CD4-positive, CD25-positive, alpha-beta regulatory T cell (primary cell): ENCODE measurements around the gene EIF4EBP2. TPM values are rescaled to one million over a fixed set of nuclear protein-coding genes. Genes with fewer than 3 reads are reported as not detected.

Source experiments
- ATAC-seq, 2 donors: fragments of 150-1000 bp; cut with Tn5 transposase; one replicate each; pipeline ENCODE4 v1.10.0; 2021; ENCODE audit warnings: low read depth in 2 of 2, moderate number of reproducible peaks in 2 of 2, moderate library complexity in 1 of 2
- DNase-seq, 3 donors: peaks; one replicate each; pipeline versions ENCODE4 v3.0.0 to v3.0.0-alpha.2; 2012 to 2022; ENCODE audit warnings: mixed read lengths in 1 of 3
- H3K27ac ChIP-seq: one replicate; pipeline ENCODE4 v1.7.0; 2013; ENCODE audit warnings: mild to moderate bottlenecking, low read length; ENCODE audit not compliant: insufficient read depth, poor library complexity, severe bottlenecking
- H3K27me3 ChIP-seq: one replicate; pipeline ENCODE4 v1.7.0; 2013; ENCODE audit warnings: low read length; ENCODE audit not compliant: control insufficient read depth, insufficient read depth
- H3K36me3 ChIP-seq: one replicate; pipeline ENCODE4 v1.7.0; 2013; ENCODE audit warnings: mild to moderate bottlenecking, low read length, moderate library complexity; ENCODE audit not compliant: control insufficient read depth, insufficient read depth
- H3K4me1 ChIP-seq: 2 replicates; pipeline ENCODE4 v1.7.0; 2013; ENCODE audit warnings: mild to moderate bottlenecking, low read length; ENCODE audit not compliant: insufficient read depth, control insufficient read depth, poor library complexity, severe bottlenecking
- H3K4me3 ChIP-seq: one replicate; pipeline ENCODE4 v1.7.0; 2013; ENCODE audit warnings: low read depth, mild to moderate bottlenecking, low read length, moderate library complexity
- H3K9me3 ChIP-seq, 2 experiments: 1 replicate in 1 of 2; 2 replicates in 1 of 2; pipeline ENCODE4 v1.7.0; 2013; ENCODE audit warnings: low read length in 2 of 2, mild to moderate bottlenecking in 1 of 2, moderate library complexity in 1 of 2; ENCODE audit not compliant: control insufficient read depth in 2 of 2
- H3K27ac Mint-ChIP-seq, 3 donors: one replicate each; pipeline ENCODE4 v1.8.0; 2020 to 2022; ENCODE audit warnings: mild to moderate bottlenecking in 3 of 3, mixed read lengths in 3 of 3, moderate library complexity in 2 of 3
- H3K27me3 Mint-ChIP-seq: one replicate; pipeline ENCODE4 v1.8.0; 2022; ENCODE audit warnings: mild to moderate bottlenecking, mixed read lengths
- H3K36me3 Mint-ChIP-seq: one replicate; pipeline ENCODE4 v1.8.0; 2020; ENCODE audit warnings: mixed read lengths
- H3K4me1 Mint-ChIP-seq, 4 donors: one replicate each; pipeline ENCODE4 v1.8.0; 2020 to 2022; ENCODE audit warnings: mixed read lengths in 4 of 4, mild to moderate bottlenecking in 1 of 4
- H3K4me3 Mint-ChIP-seq, 4 donors: one replicate each; pipeline ENCODE4 v1.8.0; 2020 to 2022; ENCODE audit warnings: mild to moderate bottlenecking in 4 of 4, mixed read lengths in 4 of 4, moderate library complexity in 3 of 4
- H3K9me3 Mint-ChIP-seq, 7 donors: one replicate each; pipeline ENCODE4 v1.8.0; 2020 to 2022; ENCODE audit warnings: mixed read lengths in 7 of 7, mild to moderate bottlenecking in 3 of 7, moderate library complexity in 2 of 7
- polyA plus RNA-seq, 4 donors: library from polyadenylated mRNA; unstranded; fragments of 300-500 nt; fragmentation: Illumina TruSeq; gene quantifications; one replicate each; pipeline ENCODE4 v1.2.3, GENCODE V29; 2021
- total RNA-seq: library from RNA; stranded (reverse); gene quantifications from one replicate; pipeline ENCODE4 v1.2.3, GENCODE V29; 2022

Gene EIF4EBP2
- total RNA-seq = 53.1 TPM
- 10 to 100 TPM; 77.3 to 86.4 (median 85.1) TPM for polyA plus RNA-seq

GRCh38 chr10:70404036-70404786 is at the start of gene EIF4EBP2:
EIF4EBP2 (plus strand) TSS chr10:70404145; CDS start chr10:70404402, 257 bp downstream.
- Histone ChIP-seq H3K27me3 (no peaks in the 10 kb centered on the region), H3K4me1 (peaks cover 39% of the 10 kb centered on the region), H3K36me3 (no peaks in the 10 kb centered on the region), H3K4me3 (peak within 1 kb of the TSS; percentile 93), H3K9me3 (no peaks in the 10 kb centered on the region), H3K27ac (peak within 1 kb of the TSS; percentile 92)
- no peaks in the 10 kb centered on the region for H3K27me3 Mint-ChIP-seq
- peaks cover 15% of the 10 kb centered on the region for H3K36me3 Mint-ChIP-seq
- H3K27ac Mint-ChIP-seq = peak within 1 kb of the TSS; percentile 92 to 99 (median 96)
- H3K4me1 Mint-ChIP-seq = peaks cover 22 to 55% (median 36%) of the 10 kb centered on the region in 4 donors
- ATAC-seq = peak; percentile 96 to 97
- peak; percentile 97 to 98 (median 97) for DNase-seq
- peak within 1 kb of the TSS; percentile 91 to 99 (median 98) for H3K4me3 Mint-ChIP-seq
- H3K9me3 Mint-ChIP-seq = no peaks in the 10 kb centered on the region

GRCh38 chr10:70354556-70354955 is 49.4 kb upstream of the EIF4EBP2 start:
- Histone ChIP-seq H3K4me1 (peaks cover 11% of the 10 kb centered on the region), H3K9me3 (no peaks in the 10 kb centered on the region), H3K36me3 (no peaks in the 10 kb centered on the region), H3K27ac (no peak overlapping the region), H3K27me3 (no peaks in the 10 kb centered on the region), H3K4me3 (no peak overlapping the region)
- Mint-ChIP-seq H3K27ac (peak overlapping the region in 1 of 3 donors; percentile 85), H3K4me3 (no peak overlapping the region), H3K27me3 (no peaks in the 10 kb centered on the region), H3K9me3 (no peaks in the 10 kb centered on the region), H3K4me1 (peaks cover 7 to 13% (median 10%) of the 10 kb centered on the region in 4 donors), H3K36me3 (no peaks in the 10 kb centered on the region)
- ATAC-seq (no peak), DNase-seq (no peak)

- H3K27me3 ChIP-seq = no peaks in the 10 kb centered on the region
- no peaks in the 10 kb centered on the region for H3K36me3 ChIP-seq
- no peaks in the 10 kb centered on the region for H3K9me3 ChIP-seq
- peak overlapping the region; percentile 62 for H3K4me3 ChIP-seq
- Mint-ChIP-seq H3K4me1 (peaks cover 7 to 13% (median 10%) of the 10 kb centered on the region in 4 donors), H3K27ac (peak overlapping the region in 2 of 3 donors; percentile 83 to 85), H3K27me3 (no peaks in the 10 kb centered on the region), H3K9me3 (no peaks in the 10 kb centered on the region), H3K4me3 (peak overlapping the region; percentile 8 to 77 (median 66)), H3K36me3 (no peaks in the 10 kb centered on the region)
- peaks cover 11% of the 10 kb centered on the region for H3K4me1 ChIP-seq
- ATAC-seq (peak in 1 of 2 donors; percentile 47), DNase-seq (peak in 1 of 3 donors; percentile 31)
- H3K27ac ChIP-seq = no peak overlapping the region
These were observed 48.6 kb upstream of the EIF4EBP2 start for GRCh38 chr10:70355051-70356021.

DNA sequence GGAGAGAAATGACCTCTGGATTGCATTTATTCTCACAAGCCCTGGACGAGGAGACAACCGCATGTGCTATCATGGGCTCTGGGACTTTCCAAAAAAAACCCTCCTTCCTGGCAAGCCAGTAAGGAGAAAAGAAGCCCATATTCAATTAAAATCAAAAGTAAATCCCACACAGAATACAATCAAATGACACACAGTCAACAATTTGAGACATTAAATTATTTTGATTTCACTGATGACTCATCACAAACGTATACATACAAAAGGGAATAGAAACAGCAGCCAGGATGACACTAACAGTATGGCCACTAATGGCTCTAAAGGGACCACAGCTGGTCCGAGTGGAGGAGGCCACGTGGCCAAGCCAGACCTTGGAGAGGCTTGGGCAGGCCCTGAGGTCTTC is 46.4 kb upstream of the EIF4EBP2 start:
- H3K27ac ChIP-seq = no peak overlapping the region
- DNase-seq = no peak
- no peaks in the 10 kb centered on the region for H3K36me3 Mint-ChIP-seq
- no peaks in the 10 kb centered on the region for H3K9me3 Mint-ChIP-seq
- no peak for ATAC-seq
- no peak overlapping the region for H3K4me3 ChIP-seq
- no peaks in the 10 kb centered on the region for H3K27me3 ChIP-seq
- H3K4me1 ChIP-seq = peaks cover 11% of the 10 kb centered on the region
- H3K9me3 ChIP-seq = no peaks in the 10 kb centered on the region
- H3K4me3 Mint-ChIP-seq = no peak overlapping the region
- H3K36me3 ChIP-seq = no peaks in the 10 kb centered on the region
- H3K27ac Mint-ChIP-seq = peak overlapping the region in 1 of 3 donors; percentile 65
- H3K4me1 Mint-ChIP-seq = peaks cover 7 to 13% (median 10%) of the 10 kb centered on the region in 4 donors
- H3K27me3 Mint-ChIP-seq = no peaks in the 10 kb centered on the region

GRCh38 chr10:70358446-70358845 is 45.5 kb upstream of the EIF4EBP2 start:
- peaks cover 7 to 13% (median 11%) of the 10 kb centered on the region in 4 donors for H3K4me1 Mint-ChIP-seq
- no peaks in the 10 kb centered on the region for H3K9me3 Mint-ChIP-seq
- Histone ChIP-seq H3K36me3 (no peaks in the 10 kb centered on the region), H3K27me3 (no peaks in the 10 kb centered on the region), H3K27ac (no peak overlapping the region), H3K4me1 (peaks cover 11% of the 10 kb centered on the region), H3K9me3 (no peaks in the 10 kb centered on the region), H3K4me3 (no peak overlapping the region)
- ATAC-seq = no peak
- H3K27ac Mint-ChIP-seq = no peak overlapping the region
- no peaks in the 10 kb centered on the region for H3K36me3 Mint-ChIP-seq
- no peak for DNase-seq
- peak overlapping the region in 1 of 4 donors; percentile 39 for H3K4me3 Mint-ChIP-seq
- H3K27me3 Mint-ChIP-seq = no peaks in the 10 kb centered on the region

GRCh38 chr10:70359017-70359550 is 44.9 kb upstream of the EIF4EBP2 start:
- H3K4me3 Mint-ChIP-seq = no peak overlapping the region
- no peaks in the 10 kb centered on the region for H3K27me3 Mint-ChIP-seq
- no peaks in the 10 kb centered on the region for H3K36me3 ChIP-seq
- H3K27me3 ChIP-seq = no peaks in the 10 kb centered on the region
- no peak overlapping the region for H3K27ac Mint-ChIP-seq
- no peaks in the 10 kb centered on the region for H3K9me3 ChIP-seq
- no peak for DNase-seq
- H3K27ac ChIP-seq = no peak overlapping the region
- peaks cover 14% of the 10 kb centered on the region for H3K4me1 ChIP-seq
- ATAC-seq = no peak
- H3K4me1 Mint-ChIP-seq = peaks cover 9 to 13% (median 11%) of the 10 kb centered on the region in 4 donors
- H3K9me3 Mint-ChIP-seq = no peaks in the 10 kb centered on the region
- no peaks in the 10 kb centered on the region for H3K36me3 Mint-ChIP-seq
- no peak overlapping the region for H3K4me3 ChIP-seq

DNA sequence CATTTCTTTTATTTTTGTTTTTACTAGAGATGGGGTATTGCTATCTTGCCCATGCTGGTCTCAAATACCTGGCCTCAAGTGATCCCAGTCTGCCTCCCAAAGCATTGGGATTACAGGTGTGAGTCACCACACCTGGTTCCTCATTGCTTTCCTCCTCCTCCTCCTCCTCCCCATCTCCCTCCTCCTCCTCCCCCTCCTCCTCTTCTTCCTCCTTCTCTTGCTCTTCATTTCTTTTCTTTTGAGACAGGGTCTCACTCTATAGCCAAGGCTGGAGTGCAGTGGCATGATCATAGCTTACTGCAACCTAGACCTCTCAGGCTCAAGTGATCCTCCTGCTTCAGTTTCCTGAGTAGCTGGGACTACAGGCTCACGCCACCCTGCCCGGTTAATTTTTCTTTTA is 43.7 kb upstream of the EIF4EBP2 start:
- ATAC-seq = no peak
- H3K9me3 Mint-ChIP-seq = no peaks in the 10 kb centered on the region
- Histone ChIP-seq H3K27ac (no peak overlapping the region), H3K4me1 (peaks cover 17% of the 10 kb centered on the region), H3K27me3 (no peaks in the 10 kb centered on the region), H3K36me3 (no peaks in the 10 kb centered on the region), H3K4me3 (no peak overlapping the region), H3K9me3 (no peaks in the 10 kb centered on the region)
- no peaks in the 10 kb centered on the region for H3K27me3 Mint-ChIP-seq
- H3K27ac Mint-ChIP-seq = no peak overlapping the region
- no peaks in the 10 kb centered on the region for H3K36me3 Mint-ChIP-seq
- no peak overlapping the region for H3K4me3 Mint-ChIP-seq
- peaks cover 10 to 20% (median 15%) of the 10 kb centered on the region in 4 donors for H3K4me1 Mint-ChIP-seq
- DNase-seq = no peak
